HG02623 (cell line): ENCODE results near the gene EIPR1.

Experiments used
- ATAC-seq: cut with Tn5 transposase; IDR thresholded peaks from one replicate; pipeline ENCODE4 v1.9.1; 2021; ENCODE audit warnings: moderate library complexity; ENCODE audit not compliant: unreplicated experiment

The EIPR1 gene

DNA sequence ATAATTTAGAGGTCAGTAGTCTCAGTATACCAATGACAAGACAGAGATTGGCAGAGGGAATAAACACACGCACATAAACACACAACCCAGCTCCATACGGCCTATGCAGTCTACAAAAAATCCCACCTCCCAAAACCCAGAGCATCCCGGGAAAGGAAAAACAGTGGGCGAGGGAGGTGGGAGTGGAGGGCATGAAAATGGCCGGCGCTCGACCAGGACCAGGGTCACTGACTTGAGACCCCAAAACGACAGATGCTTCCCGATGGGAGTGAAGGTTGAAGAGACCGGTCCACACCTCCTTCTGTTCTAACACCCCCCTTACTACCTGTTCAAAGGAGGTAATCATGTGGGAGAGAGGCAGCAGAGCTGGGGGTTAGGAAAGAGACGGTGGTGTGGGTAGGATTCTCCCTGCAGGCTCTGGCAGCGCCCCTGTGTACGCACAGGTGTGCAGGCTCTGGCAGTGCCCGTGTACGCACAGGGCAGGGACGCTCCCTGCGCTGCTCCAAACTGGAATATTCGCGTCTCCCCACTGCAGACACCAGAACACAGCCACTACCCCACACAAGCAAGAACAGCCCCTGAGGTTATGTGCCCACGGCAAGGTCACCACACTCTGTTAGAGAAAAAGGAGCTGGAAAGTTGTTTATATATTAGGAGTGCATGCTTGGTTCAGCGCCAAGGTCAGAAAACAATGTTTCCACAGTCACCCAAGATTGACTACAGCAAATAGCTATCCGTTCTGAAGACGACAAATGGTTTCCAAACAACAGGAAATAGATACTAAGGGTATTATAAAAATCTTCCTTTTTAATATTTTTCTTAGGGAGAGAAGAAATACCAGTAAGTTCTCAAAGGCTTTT, 67.9 kb downstream of the EIPR1 start:
- no peak for ATAC-seq

DNA sequence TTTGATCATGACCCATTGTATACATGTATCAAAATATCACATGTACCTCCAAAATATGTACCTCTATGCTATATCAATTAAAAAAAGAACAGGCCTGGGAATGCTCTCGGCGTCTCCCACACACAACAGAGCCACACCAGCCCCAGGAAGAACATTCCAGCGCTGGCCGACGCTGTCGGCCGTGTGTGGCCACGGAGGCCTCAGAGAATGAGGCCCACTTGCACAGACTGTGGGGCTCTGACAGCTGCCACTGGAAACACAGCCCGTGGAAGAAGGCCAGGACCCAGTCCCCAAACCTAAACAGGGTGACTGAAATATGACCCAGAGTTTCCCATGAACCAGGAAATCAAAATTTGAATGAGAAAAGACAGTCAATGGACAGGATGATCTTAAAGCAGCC, 69.7 kb downstream of the EIPR1 start:
- no peak for ATAC-seq

DNA sequence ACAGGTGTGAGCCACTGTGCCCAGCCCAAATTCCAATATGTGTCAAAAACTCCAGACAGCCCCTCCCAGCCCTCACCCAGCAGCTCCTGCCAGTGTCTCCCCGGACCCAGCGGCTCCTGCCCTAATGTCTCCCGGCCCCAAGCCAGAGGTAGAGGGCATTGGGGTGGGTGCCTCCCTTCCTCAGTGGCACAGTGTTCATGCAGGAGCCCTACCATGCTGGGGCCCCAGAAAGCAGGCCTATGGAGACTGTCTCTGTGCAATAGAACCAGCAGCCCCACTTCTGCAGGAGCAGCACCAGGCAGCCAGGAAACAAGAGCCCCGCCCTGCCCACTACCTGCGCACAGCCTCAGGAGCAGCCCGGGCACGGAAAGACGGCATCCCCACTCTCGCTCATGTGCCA, 70.4 kb downstream of the EIPR1 start:
- no peak for ATAC-seq

DNA sequence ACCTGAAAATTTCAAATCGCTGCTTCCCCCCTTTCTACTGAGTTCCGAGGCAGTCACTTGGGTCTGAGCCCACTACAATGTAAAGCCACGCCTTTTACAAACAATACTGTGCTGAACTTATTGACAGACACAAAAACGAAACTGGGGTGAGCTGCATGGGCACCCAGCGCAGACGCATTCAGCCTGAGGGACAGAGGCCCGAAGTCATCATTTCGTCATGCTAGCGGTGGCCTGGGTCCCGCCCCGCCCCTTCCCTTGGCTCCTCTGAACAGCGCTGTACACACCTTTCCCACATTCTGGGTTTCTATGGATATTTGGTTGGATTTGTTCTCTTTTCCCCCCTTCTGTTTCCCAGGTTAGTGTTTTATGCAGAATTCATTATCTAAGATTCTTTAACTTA, 71.7 kb downstream of the EIPR1 start:
- ATAC-seq = no peak

DNA sequence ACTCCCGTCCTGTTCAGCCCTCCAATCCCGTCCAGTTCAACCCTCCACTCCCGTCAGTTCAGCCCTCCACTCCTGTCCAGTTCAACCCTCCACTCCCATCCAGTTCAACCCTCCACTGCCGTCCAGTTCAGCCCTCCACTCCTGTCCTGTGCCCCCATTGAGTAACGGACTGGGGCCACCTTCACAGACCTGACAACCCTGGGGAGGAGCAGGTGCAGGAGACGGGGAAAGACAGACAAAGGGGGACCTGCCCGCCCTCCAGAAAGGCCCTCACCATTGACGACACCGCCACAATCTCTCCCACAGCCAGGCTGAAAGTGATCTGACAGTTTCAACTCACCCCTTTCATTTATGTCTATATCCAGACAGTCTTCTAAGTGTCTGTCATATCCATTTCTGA, 72.2 kb downstream of the EIPR1 start:
- no peak for ATAC-seq

DNA sequence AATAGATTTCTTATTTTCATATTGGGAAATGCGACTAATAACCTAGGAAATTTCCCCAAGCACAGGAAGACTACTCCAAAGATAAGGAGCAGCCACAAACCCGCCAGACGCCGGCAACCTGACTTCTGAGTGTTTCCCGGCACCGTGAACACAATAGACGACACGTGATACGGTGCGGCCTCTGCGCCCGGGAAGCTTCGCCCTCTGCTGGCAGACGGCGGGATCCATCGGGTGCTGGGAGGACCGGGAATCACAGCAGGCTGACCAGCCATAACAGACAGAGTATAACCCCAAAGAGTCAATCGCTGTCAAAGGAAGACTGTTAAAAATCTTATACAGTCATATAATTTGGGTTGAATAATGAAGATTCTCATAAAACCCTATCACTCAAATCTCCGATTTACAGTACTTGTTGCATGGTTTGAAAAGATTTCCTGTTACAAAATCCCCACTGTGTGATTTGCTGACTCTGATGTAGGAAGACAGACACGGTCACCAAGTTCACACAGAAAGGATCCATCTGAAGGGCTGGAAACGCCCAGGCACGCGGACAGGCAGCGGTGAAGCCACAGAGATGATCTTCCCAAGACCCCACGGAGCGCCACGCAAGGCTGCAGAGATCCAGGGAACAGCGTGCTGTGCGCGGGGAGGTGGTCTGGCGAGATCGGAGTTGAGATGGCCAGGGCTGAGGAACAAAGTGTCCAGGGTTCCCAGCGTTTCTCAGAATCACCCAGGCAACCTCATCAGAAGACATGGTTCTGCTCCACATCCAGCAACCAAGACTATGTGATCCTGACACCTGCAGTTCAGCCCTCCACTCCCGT, 73.8 kb downstream of the EIPR1 start:
- peak; percentile 96 for ATAC-seq

DNA sequence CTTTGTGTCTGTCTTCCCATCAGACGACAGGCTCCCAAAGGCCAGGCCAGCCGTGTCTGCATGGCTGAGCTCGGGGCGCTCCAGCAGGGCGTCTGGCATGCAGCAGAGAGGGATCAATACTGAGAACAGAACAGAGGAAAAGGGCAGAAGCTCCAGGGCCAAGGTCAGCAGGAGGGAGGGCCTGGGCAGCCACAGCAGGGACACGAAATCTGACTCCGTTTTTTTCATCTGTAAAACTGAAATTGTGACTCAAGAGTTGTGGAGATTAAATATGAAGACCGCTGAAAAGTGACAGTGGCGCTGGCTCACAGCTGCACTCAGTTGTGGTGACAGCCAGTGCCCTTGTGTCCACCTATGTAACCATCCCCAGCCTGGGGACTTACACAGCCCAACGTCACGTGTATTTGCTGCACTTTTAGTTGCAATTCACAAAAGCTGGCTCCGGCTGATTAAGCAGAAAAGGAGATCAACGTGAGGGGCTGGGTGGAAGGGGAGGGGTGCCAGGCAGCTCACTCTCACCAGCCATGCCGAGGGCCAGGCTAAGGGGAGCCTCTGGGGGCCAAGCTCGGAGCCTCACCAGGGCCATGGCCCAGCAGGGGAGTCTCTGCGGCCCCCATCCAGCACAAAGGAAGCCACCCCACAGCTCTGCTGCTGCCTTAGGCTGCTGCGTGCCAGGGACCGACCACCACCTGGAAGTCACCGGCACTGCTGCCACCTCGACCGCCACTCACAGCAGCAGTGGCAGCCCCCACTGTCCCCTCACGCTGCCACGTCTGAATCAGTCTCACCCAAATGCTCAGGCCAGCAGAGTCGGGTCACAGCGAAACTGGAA, 74.7 kb downstream of the EIPR1 start:
- ATAC-seq = peak; percentile 8

DNA sequence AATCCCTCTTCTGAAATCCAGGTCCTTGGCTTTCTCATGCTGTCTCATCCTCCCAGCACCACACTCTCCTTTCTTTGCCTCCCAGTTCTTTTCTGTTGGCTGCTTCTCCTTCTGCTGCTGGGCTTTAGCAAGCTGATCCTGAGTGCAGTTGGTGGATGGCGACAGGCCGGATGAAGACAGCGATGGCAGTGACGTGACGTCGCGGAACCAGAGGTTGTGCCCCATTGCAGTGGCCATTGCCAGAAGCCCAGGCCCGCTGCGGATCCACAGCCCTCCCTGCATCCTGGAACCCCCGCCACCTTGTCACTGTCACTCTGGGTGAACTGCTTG, 75.2 kb downstream of the EIPR1 start:
- no peak for ATAC-seq

DNA sequence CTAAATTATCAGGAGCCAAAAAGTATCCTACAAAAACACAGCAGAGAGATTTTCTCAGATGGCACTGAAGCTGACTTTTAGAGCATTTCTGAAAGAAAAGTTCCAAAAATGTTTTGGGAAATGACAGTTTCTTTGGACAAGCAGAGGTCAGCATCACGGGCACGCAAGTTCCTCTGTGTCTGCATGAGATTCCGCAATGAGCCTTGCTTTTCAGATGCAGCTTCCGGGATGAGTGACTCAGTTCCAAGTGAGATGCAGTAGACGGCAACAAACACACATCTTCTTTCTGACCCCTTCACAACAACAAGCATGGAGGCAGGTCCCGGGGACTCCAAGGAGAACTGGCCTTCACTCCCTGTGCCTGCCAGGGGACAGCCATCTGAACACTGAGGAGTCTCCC, 76.6 kb downstream of the EIPR1 start:
- ATAC-seq = no peak

DNA sequence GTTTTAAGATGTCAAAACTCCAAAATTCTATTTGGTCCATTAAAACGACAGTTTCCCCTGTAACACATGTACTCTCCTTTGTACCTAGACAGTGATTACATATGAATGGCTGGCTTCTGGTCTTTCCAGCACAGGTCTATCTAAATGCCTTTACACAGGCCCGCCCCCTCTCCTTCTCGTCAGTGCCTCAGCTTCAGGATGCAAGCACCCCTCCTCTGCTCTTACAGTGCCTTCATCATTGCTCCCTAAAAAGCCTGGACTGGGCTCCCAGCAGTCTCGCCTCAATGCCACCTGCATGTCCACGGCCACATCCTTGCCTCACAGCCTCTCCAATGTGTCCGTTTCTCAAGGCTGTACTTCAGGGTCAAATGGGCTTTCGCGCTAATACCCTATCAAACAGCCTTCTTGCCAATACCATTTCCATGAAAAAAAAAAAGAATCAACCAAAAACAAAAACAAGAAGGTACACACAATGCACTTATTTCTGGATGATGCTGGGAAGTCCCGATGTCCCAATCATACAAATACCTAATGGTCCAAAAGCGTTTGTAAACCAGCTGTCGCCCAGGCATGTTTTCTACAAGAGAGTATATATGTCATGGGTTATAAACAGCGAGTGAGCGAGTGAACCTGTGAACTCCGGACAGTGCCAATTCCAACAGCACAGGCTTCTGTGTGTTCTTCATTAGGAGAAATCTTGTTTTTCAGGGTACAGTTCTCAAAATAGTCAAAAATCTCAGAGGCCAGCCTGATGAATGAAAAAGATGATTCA, 77.2 kb downstream of the EIPR1 start:
- ATAC-seq = no peak

DNA sequence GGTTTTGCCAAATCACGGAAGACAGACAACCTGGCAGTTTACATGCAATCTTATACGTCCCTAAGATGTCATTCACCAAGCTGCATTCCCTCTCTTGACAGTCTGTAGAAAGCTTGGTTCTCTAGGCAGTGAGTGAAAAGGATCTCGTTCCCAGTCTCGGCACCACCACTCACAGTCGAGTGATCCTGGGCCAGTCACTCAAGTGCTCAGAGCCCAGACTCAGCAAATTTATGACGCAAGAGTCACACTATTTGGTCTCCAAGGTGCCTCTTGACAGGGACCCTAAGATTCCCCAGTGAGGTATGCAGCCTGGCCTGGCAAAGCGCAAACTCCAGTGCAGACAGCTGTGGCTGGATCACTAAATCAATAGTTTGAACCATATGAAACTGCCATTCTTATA, 77.9 kb downstream of the EIPR1 start:
- ATAC-seq = no peak

DNA sequence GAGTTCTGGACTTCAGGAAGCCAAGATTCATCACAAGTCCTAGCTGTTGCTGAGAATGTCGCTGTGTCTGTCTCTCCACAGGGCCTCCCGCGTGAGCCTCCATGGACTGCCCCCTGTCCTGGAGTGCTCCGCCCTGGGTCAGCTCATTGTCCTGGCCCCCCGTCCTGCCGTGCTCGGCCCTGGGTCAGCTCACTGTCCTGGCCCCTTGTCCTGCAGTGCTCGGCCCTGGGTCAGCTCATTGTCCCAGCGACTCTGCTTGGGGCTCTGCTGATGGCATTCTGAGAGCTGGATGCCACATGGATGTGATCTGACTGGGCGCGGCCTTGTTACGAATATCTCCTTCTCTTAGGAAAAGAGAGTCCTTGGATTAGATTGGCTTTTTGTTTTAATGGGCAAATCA, 78.5 kb downstream of the EIPR1 start:
- ATAC-seq = no peak

DNA sequence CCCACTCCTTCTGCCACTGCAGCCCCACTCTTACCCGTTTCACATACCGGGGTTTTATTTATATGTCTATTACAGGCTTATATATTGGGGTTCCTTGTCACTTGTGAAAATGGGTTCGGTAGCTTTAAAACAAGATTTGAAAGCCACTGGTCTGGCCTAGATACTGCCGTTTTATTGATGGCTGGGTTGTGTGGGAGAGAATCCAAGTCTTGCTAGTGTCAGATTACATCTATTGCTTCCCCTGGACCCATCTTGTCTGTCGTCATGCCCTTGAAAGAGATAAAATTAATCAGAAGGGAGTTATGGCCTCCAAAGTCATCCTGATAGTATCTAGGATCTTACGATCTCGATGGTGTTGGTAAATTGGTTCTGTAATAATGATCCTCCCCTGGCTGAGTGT, 79.4 kb downstream of the EIPR1 start:
- ATAC-seq = no peak

DNA sequence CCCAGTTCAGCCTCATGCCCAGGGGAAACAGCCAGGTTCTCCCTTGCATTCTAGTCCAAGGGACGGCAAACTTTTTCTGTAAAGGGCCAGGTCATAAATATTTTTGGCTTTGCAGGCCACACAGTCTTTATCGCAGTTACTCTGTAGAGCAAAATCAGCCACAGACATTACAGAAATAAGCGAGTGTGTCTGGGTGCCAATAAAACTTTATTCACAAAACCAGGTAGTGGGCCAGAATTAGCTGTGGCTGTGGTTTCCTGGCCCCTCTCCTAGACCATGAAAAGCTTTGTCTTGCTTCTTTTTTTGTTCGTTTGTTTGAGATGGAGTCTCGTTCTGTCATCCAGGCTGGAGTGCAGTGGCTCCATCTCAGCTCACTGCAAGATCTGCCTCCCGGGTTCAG, 80.1 kb downstream of the EIPR1 start:
- no peak for ATAC-seq

DNA sequence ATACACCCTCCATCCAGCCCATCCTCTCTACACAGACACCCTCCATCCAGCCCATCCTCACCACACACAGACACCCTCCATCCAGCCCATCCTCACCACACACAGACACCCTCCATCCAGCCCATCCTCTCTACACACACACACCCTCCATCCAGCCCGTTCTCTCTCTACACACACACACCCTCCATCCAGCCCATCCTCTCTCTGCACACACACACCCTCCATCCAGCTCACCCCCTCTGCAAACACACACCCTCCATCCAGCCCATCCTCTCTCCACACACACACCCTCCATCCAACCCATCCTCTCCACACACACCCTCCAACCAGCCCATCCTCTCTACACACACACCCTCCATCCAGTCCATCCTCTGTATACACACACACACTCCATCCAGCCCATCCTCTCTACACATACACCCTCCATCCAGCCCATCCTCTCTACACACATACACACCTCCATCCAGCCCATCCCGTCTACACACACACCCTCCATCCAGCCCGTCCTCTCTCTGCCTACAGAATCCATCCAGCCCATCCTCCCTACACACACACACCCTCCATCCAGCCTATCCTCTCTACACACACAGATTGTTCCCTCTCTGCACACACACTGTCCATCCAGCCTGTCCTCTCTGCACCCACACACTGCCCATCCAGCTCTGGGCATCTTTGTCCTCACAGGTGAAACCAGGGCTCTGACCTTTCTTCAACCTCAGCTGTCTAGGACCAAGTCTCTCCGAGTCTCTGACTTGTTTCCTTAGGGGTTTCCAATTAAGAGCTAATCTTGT, 81.2 kb downstream of the EIPR1 start:
- no peak for ATAC-seq

DNA sequence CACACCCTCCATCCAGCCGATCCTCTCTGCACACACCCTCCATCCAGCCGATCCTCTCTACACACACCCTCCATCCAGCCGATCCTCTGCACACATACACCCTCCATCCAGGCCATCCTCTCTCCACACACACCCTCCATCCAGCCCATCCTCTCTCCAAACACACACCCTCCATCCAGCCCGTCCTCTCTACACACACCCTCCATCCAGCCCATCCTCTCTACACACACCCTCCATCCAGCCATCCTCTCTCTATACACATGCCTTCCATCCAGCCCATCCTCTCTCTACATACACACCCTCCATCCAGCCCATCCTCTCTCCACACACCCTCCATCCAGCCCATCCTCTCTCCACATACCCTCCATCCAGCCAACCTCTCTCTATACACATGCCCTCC, 83.1 kb downstream of the EIPR1 start:
- no peak for ATAC-seq

DNA sequence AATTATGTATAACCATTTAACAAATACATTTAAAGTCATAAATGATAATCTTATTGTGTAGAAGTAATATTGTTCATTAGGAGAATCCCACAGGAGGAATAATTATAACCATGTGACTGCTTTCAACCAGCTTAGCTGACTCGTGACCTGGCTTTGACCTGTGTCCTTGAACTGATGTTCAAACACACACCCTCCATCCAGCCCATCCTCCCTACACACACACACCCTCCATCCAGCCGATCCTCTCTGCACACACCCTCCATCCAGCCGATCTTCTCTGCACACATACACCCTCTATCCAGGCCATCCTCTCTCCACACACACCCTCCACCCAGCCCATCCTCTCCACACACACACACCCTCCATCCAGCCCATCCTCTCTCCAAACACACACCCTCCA, 83.5 kb downstream of the EIPR1 start:
- ATAC-seq = no peak

DNA sequence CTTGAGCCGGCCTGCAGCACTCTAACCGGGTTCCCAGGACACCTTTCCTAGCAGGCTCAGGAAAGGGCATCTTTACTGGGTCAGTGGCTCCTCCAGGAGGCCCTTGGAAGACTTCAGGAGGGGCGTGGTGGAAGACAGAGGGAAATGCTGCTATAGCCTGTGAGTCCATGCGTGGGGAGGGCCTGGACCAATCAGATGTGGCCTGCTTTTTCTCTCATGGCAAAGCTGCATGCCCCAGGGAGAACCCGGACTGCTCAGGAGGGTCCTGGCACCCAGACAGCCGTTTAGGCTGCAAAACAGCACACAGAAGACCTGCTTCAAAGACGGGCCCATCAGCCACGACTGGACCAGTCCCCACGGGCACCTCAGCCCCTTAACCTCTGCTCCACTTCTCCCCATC, 84.4 kb downstream of the EIPR1 start:
- ATAC-seq = no peak

DNA sequence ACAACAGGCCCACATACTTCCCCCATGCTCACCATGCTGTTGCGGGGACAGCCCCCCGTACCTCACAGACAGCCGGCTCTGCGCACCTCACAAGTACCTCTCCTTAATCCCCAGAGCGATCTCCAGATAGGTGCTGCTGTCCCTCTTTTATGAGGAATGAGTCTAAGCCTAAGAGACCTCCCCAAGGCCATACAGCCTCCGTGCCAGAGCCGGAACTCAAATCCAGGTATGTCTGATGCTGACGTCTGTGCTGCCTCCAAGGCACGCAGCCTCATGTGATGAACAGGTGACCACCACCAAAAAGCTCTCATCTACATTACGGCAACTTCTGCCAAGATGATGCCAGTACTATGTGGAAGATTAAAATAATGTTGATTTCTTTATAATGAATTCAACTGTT, 85.2 kb downstream of the EIPR1 start:
- ATAC-seq = no peak

DNA sequence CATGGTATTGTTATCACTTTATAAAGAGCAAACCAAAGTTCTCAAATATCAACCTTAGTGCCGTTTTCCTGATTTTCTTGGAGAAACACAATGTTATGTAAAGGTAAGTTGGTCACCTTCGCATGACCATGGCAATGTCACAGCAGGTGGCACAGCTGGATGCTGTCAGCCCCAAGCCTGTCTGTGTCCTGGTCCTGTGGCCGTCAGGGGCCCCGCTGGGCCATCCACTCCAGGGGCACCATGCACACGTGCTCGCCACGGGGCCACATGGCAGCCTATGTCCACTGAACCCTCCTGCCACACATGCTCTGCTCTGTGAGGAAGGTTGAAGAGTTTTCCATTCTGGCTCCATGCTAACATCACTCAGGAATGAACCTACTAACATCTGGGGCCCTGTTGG, 85.9 kb downstream of the EIPR1 start:
- ATAC-seq = no peak
